RWPE2 (cell line): ENCODE data around the gene PEX6.

Experiments used
- ATAC-seq: fragments of 200-7000 bp; cut with Tn5 transposase; 3 replicates; pipeline ENCODE4 v1.9.1; 2021; ENCODE audit warnings: low read depth
- DNase-seq: peaks from one replicate; pipeline ENCODE4 v3.0.0-alpha.2; 2020; ENCODE audit warnings: low spot score
- H3K27ac ChIP-seq: fragments of 450-650 bp; 2 replicates; pipeline ENCODE4 v1.5.1; 2017; ENCODE audit warnings: mild to moderate bottlenecking; ENCODE audit not compliant: poor library complexity, severe bottlenecking
- H3K27me3 ChIP-seq: fragments of 250-450 bp; sonication (Bioruptor Pico); 2 replicates; pipeline ENCODE4 v1.5.1; 2021; ENCODE audit warnings: mild to moderate bottlenecking, moderate library complexity; ENCODE audit not compliant: insufficient read depth, poor library complexity, severe bottlenecking
- H3K36me3 ChIP-seq: fragments of 250-450 bp; sonication (Bioruptor Pico); 2 replicates; pipeline ENCODE4 v1.5.1; 2020; ENCODE audit warnings: low read depth, mild to moderate bottlenecking, moderate library complexity
- H3K4me1 ChIP-seq: fragments of 250-450 bp; sonication (Bioruptor Pico); 2 replicates; pipeline ENCODE4 v1.5.1; 2021; ENCODE audit warnings: mild to moderate bottlenecking, moderate library complexity; ENCODE audit not compliant: insufficient read depth, poor library complexity, severe bottlenecking
- H3K4me3 ChIP-seq: fragments of 250-450 bp; sonication (Bioruptor Pico); 2 replicates; pipeline ENCODE4 v1.5.1; 2021; ENCODE audit warnings: mild to moderate bottlenecking, moderate library complexity; ENCODE audit not compliant: severe bottlenecking
- H3K9me3 ChIP-seq: fragments of 250-450 bp; sonication (Bioruptor Pico); 2 replicates; pipeline ENCODE4 v1.5.1; 2021; ENCODE audit warnings: mild to moderate bottlenecking, moderate library complexity; ENCODE audit not compliant: severe bottlenecking
- TF ChIP-seq, protein P1 (sequence below): fragments of 450-650 bp; IDR thresholded peaks from one replicate; pipeline ENCODE4 v1.5.1; 2017; ENCODE audit warnings: mild to moderate bottlenecking, moderate library complexity; ENCODE audit not compliant: poor library complexity, severe bottlenecking

Gene PEX6

DNA sequence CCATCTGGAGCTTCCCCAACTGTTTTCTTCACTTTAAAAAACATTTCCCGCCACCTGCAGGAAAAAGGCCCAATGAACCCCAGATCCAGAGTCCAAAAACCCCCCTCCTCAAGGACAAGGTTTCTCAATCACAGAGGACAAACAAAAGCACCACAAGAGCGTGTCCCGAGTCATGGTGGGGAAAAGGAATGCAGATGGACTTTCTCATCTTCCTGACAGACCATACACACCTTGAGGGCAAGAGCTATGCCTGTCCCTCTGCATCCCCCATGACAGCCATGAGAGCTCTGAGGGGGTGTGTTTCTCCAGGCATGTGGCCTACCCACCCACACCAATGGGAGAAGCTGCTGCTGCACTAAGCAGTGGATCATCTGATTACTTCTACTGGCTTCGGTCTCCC is 9.0 kb downstream of the PEX6 start:
- no peak for DNase-seq
- ATAC-seq: no peak
- H3K27ac ChIP-seq: no peak overlapping the region
- H3K36me3 ChIP-seq: no peaks in the 10 kb centered on the region
- TF ChIP-seq, protein P1, sequence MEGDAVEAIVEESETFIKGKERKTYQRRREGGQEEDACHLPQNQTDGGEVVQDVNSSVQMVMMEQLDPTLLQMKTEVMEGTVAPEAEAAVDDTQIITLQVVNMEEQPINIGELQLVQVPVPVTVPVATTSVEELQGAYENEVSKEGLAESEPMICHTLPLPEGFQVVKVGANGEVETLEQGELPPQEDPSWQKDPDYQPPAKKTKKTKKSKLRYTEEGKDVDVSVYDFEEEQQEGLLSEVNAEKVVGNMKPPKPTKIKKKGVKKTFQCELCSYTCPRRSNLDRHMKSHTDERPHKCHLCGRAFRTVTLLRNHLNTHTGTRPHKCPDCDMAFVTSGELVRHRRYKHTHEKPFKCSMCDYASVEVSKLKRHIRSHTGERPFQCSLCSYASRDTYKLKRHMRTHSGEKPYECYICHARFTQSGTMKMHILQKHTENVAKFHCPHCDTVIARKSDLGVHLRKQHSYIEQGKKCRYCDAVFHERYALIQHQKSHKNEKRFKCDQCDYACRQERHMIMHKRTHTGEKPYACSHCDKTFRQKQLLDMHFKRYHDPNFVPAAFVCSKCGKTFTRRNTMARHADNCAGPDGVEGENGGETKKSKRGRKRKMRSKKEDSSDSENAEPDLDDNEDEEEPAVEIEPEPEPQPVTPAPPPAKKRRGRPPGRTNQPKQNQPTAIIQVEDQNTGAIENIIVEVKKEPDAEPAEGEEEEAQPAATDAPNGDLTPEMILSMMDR: no peak
- no peak overlapping the region for H3K4me3 ChIP-seq
- H3K27me3 ChIP-seq: no peaks in the 10 kb centered on the region
- no peaks in the 10 kb centered on the region for H3K9me3 ChIP-seq
- peaks cover 5% of the 10 kb centered on the region for H3K4me1 ChIP-seq

DNA sequence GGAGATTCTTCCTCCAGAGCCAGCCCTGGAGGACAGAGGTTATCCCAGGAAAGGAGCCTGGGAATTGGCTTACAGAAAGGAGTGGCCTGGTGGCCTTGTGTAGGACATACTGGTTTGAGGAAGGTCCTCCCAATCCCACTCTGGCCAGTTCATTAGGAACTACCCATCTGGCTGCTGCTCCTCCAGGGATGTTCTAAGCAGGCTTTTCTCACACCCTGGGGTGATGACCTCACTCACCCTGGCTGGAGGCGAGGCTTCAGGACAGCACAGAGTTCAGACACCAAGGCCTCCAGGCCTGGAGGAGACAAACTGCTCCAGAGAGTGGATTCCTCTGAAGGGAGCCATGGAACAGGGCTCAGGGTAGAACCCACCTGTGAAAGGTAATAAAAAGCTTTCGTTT is 9.6 kb downstream of the PEX6 start:
- Histone ChIP-seq H3K27me3 (no peaks in the 10 kb centered on the region), H3K36me3 (no peaks in the 10 kb centered on the region), H3K4me1 (peaks cover 5% of the 10 kb centered on the region), H3K4me3 (no peak overlapping the region), H3K9me3 (no peaks in the 10 kb centered on the region), H3K27ac (no peak overlapping the region)
- ATAC-seq: no peak
- DNase-seq: no peak
- TF ChIP-seq, protein P1: no peak

DNA sequence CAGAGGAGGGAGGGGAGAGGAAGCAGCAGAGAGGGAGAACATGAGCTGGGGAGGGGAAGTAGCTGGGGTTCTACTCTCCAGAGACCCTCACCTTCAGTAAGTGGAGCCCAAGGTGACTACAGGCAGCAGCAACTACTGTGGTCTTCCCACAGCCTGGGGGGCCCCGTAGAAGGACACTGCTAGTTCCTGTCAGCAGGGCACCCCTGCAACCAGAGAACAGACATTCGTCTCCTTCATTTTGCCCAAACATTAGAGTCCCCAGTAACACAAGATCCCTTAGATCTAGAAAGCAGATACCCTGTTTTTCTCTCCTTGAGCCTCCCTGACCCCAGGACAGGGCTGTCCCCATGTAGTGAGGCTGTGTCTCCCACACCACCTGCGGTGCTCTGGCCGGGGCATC is 10.2 kb downstream of the PEX6 start:
- Histone ChIP-seq H3K4me1 (peaks cover 5% of the 10 kb centered on the region), H3K9me3 (no peaks in the 10 kb centered on the region), H3K36me3 (no peaks in the 10 kb centered on the region), H3K27ac (no peak overlapping the region), H3K4me3 (no peak overlapping the region), H3K27me3 (no peaks in the 10 kb centered on the region)
- TF ChIP-seq, protein P1: no peak
- DNase-seq (no peak), ATAC-seq (no peak)

DNA sequence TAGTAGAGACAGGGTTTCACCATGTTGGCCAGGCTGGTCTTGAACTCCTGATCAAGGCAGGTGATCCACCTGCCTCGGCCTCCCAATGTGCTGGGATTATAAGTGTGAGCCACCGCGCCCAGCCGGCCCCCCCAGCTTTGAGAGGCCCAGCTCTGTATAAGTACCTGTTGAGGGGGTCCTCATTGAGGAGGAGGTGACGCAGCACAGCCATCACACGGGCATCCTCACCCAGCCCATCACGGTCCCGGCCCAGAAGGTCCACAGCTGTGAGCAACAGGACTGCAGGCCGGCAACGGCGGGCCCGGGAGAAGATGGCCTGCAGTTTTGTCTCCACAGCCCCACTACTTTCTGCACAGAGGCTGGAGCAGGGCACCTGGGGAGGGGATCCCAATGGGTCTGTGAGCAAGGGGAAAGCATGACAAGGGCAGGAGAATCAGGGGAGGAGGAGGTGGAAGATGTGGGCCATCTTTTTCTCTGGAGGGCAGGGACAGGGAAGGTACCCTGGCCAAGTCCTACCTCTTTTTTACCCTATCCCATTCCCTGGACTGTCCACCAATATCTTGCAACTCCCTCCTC is 10.8 kb downstream of the PEX6 start:
- TF ChIP-seq, protein P1: no peak
- ATAC-seq (no peak), DNase-seq (no peak)
- Histone ChIP-seq H3K4me3 (no peak overlapping the region), H3K9me3 (no peaks in the 10 kb centered on the region), H3K4me1 (peaks cover 5% of the 10 kb centered on the region), H3K27me3 (no peaks in the 10 kb centered on the region), H3K36me3 (no peaks in the 10 kb centered on the region), H3K27ac (no peak overlapping the region)

DNA sequence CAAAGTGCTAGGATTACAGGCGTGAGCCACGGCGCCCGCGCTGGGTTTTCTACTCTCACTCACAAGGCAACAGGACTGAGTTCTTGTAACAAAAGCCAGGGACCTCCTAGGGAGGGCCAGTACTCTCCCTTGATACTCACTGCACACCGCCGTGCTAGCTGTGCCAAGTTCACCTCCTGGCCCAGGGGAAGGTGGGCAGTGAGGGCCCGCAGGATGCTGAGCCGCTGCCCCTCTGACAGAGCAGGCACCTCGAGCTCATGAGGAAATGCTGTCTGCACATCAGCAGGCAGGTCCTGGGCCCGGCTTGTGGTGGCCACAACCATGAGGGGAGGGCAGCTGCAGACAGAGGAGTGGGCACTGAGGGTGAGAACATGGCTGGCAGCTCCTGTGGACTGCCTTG is 11.8 kb downstream of the PEX6 start:
- Histone ChIP-seq H3K27ac (no peak overlapping the region), H3K4me1 (peaks cover 5% of the 10 kb centered on the region), H3K27me3 (no peaks in the 10 kb centered on the region), H3K4me3 (no peak overlapping the region), H3K36me3 (no peaks in the 10 kb centered on the region), H3K9me3 (no peaks in the 10 kb centered on the region)
- no peak for DNase-seq
- TF ChIP-seq, protein P1: no peak
- no peak for ATAC-seq
